ENCODE results near the gene CALR3.

CALR3 gene

DNA sequence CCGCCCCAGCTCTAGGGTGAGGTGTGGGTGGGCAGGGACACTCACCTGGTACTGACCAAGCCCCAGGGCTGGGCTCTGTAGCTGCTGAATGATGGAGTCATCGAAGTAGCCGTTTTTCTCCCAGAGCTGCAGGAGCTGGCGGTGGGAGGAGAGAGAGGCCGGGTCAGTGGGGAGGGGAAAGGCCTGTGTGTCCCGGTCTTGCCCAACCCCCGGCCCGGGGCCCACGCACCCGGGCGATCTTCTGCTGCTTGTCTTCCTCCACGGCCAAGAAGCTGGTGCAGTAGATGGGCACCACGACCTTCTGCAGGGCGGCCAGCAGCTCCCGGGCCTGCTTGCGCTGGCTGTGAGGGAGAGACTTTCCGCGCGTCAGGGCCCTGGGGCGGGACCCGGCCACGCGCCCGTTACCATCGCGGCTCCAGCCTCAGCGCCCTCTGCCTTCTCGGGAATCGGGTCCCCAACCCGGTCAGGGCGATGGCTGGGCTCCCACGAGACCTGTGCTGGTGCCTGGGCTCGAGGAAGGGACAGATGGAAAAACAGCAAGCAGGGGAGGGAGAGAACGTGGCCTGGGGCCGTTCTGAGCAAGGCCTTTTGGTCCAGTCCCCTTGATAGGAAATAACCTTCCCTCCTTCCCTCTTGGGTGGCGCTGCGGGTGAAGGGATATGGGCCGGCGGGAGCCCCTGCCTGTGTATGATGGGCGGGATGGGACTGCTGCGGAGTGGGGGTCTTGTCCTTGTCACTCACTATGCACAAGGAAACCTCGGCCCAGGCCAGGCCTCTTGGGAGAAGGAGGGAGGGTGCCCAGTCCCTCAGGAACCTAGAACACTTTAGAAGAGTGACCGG lies 34.8 kb upstream of the CALR3 start:
- Histone ChIP-seq H4K20me1 (ENCODE audit: low read depth, low read length) (no peaks in the 10 kb centered on the region; the same call in 1 of the 2 replicates), H3K79me2 (ENCODE audit: insufficient read depth, low read length) (peaks cover 9% of the 10 kb centered on the region; the same call in 1 of the 2 replicates), H3K4me2 (ENCODE audit: low read depth, low read length, poor library complexity, severe bottlenecking) (no peak overlapping the region)

DNA sequence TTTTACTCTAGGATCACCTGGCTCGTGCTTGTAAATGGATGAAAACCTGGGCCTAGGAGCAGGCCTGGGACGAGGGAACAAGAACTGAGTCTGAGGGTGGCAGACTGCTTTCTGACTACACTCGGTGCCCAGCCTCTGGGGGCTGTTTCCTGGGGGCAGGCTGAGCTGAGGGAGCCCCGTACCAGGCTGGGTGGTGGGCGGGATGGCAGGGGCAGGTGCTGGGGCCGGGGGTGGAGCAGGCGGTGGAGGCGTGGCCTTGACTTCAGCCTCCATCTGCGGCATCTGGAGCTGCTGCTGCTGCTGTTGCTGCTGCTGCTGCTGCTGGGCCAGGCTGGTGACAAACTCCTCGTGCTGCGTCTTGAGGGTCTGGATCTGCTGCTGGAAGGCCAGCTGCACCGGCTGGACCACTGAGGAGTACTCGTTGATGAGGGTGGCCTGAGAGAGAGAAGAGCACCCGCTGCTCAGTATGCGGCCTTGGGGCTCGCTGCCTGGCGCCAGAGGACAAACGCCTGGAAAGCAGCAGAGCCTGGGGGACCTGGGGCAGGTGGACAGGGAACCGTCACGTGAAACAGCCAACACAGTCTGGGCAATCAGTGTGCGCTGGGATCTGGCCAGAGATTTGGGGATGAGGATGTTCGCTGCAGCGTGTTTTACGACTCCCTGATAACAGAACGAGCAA lies 33.6 kb upstream of the CALR3 start:
- no peak overlapping the region for H3K9ac ChIP-seq (ENCODE audit: low read length)
- H3K4me3 ChIP-seq (ENCODE audit: insufficient read depth, low read length, poor library complexity, severe bottlenecking): no peak overlapping the region
- TF ChIP-seq, protein P1, sequence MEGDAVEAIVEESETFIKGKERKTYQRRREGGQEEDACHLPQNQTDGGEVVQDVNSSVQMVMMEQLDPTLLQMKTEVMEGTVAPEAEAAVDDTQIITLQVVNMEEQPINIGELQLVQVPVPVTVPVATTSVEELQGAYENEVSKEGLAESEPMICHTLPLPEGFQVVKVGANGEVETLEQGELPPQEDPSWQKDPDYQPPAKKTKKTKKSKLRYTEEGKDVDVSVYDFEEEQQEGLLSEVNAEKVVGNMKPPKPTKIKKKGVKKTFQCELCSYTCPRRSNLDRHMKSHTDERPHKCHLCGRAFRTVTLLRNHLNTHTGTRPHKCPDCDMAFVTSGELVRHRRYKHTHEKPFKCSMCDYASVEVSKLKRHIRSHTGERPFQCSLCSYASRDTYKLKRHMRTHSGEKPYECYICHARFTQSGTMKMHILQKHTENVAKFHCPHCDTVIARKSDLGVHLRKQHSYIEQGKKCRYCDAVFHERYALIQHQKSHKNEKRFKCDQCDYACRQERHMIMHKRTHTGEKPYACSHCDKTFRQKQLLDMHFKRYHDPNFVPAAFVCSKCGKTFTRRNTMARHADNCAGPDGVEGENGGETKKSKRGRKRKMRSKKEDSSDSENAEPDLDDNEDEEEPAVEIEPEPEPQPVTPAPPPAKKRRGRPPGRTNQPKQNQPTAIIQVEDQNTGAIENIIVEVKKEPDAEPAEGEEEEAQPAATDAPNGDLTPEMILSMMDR (IDR thresholded peaks at IDR 0.05; ENCODE audit: insufficient read depth, low read length, poor library complexity, severe bottlenecking): no peak
- TF ChIP-seq EZH2phosphoT487 (conservative IDR thresholded peaks at IDR 0.05; ENCODE audit: low read length): no peak
- H3F3A ChIP-seq (ENCODE audit: insufficient read depth): no peaks in the 10 kb centered on the region
- peaks cover 8% of the 10 kb centered on the region; the same call in 1 of the 2 replicates for H3K79me2 ChIP-seq (ENCODE audit: insufficient read depth, low read length)
- H3K27me3 ChIP-seq (ENCODE audit: low read length): no peaks in the 10 kb centered on the region
- H3K9me3 ChIP-seq (ENCODE audit: insufficient read depth, low read length): no peaks in the 10 kb centered on the region
- no peaks in the 10 kb centered on the region for H3K36me3 ChIP-seq (ENCODE audit: low read length)
- no peaks in the 10 kb centered on the region; the same call in 1 of the 2 replicates for H4K20me1 ChIP-seq (ENCODE audit: low read depth, low read length)
- no peaks in the 10 kb centered on the region for H3K9me2 ChIP-seq (replicated peaks; ENCODE audit: insufficient read depth, low read length)
- H3K27ac ChIP-seq (ENCODE audit: low read depth, low read length): no peak overlapping the region
- no peak overlapping the region for H3K4me2 ChIP-seq (ENCODE audit: low read depth, low read length, poor library complexity, severe bottlenecking)
- H2AFZ ChIP-seq (ENCODE audit: low read depth, low read length, severe bottlenecking): no peak overlapping the region

More for the DNA sequence above, 34.8 kb upstream of the CALR3 start:
- Histone ChIP-seq H3F3A (ENCODE audit: insufficient read depth) (no peaks in the 10 kb centered on the region), H3K36me3 (ENCODE audit: low read length) (no peaks in the 10 kb centered on the region), H3K27me3 (ENCODE audit: low read length) (no peaks in the 10 kb centered on the region), H3K4me3 (ENCODE audit: insufficient read depth, low read length, poor library complexity, severe bottlenecking) (no peak overlapping the region), H3K9me3 (ENCODE audit: insufficient read depth, low read length) (no peaks in the 10 kb centered on the region), H3K9me2 (replicated peaks; ENCODE audit: insufficient read depth, low read length) (no peaks in the 10 kb centered on the region), H3K9ac (ENCODE audit: low read length) (no peak overlapping the region), H2AFZ (ENCODE audit: low read depth, low read length, severe bottlenecking) (no peak overlapping the region), H3K27ac (ENCODE audit: low read depth, low read length) (no peak overlapping the region)
- TF ChIP-seq, protein P1 (IDR thresholded peaks at IDR 0.05; ENCODE audit: insufficient read depth, low read length, poor library complexity, severe bottlenecking): no peak
- no peak for TF ChIP-seq EZH2phosphoT487 (conservative IDR thresholded peaks at IDR 0.05; ENCODE audit: low read length)

DNA sequence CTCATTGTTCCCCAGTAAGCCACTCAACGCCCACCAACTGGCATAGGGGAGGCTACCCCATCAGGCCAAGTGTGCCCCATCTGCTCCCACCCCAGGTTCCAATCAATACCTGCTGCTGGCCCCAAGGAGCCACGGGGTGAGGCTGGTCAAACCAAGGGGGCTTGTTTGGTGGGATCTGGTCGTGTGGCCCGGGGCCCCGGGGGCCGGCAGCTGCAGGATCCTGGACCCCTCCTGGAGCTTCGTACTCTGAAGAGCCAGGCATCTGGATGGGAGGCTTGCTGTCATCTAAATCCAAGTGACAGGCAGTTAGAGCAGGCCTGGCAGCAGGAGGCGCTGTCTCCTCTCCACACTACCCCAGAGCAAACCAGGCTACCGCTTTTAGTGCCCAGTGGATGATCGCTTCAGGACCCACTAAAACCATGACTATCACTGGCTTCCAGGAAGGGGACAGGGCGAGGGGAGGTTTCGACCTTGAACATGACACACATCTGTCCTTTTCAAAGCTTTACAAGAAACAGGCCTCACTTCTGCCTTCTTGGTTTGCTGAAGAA lies 32.1 kb upstream of the CALR3 start:
- Histone ChIP-seq H2AFZ (ENCODE audit: low read depth, low read length, severe bottlenecking) (no peak overlapping the region), H3K27me3 (ENCODE audit: low read length) (no peaks in the 10 kb centered on the region), H4K20me1 (ENCODE audit: low read depth, low read length) (no peaks in the 10 kb centered on the region; the same call in 1 of the 2 replicates), H3K4me3 (ENCODE audit: insufficient read depth, low read length, poor library complexity, severe bottlenecking) (no peak overlapping the region), H3K79me2 (ENCODE audit: insufficient read depth, low read length) (peaks cover 8% of the 10 kb centered on the region; the same call in 1 of the 2 replicates), H3K36me3 (ENCODE audit: low read length) (no peaks in the 10 kb centered on the region), H3K4me2 (ENCODE audit: low read depth, low read length, poor library complexity, severe bottlenecking) (no peak overlapping the region), H3K27ac (ENCODE audit: low read depth, low read length) (no peak overlapping the region), H3K9ac (ENCODE audit: low read length) (no peak overlapping the region), H3F3A (ENCODE audit: insufficient read depth) (no peaks in the 10 kb centered on the region), H3K9me3 (ENCODE audit: insufficient read depth, low read length) (no peaks in the 10 kb centered on the region), H3K9me2 (replicated peaks; ENCODE audit: insufficient read depth, low read length) (no peaks in the 10 kb centered on the region)
- TF ChIP-seq, protein P1 (IDR thresholded peaks at IDR 0.05; ENCODE audit: insufficient read depth, low read length, poor library complexity, severe bottlenecking): peak; percentile 54
- TF ChIP-seq EZH2phosphoT487 (conservative IDR thresholded peaks at IDR 0.05; ENCODE audit: low read length): no peak

Measured in SU-DHL-6 (cell line).